Gastroesophageal sphincter (tissue), 4 donors: ENCODE data around the gene UBAP1L. TPM values are rescaled to one million over a fixed set of nuclear protein-coding genes. Genes with fewer than 3 reads are reported as not detected.
"Not testable (repeated sequence)": the region's sequence is repeated elsewhere in the genome, so short reads cannot be mapped to it uniquely, and the experiment has no call there.

Source experiments
- ATAC-seq: fragments of 150-250 bp; one replicate; pipeline ENCODE4 v1.9.1; 2016; ENCODE audit warnings: mild to moderate bottlenecking, moderate library complexity
- H3K27ac ChIP-seq, 4 donors: fragments of 200-600 bp; sonication (generic) in 3 of 4; 1 replicate in 3 of 4; 2 replicates in 1 of 4; pipeline ENCODE4 v1.5.1; 2016 to 2019
- H3K27me3 ChIP-seq: fragments of 200-600 bp; sonication (generic); one replicate; pipeline ENCODE4 v1.5.1; 2019
- H3K36me3 ChIP-seq, 2 donors: fragments of 200-600 bp; sonication (generic); one replicate each; pipeline ENCODE4 v1.5.1; 2019; ENCODE audit warnings: control low read depth in 1 of 2
- H3K4me1 ChIP-seq, 3 donors: fragments of 200-600 bp; sonication (generic); 1 replicate in 2 of 3; 2 replicates in 1 of 3; pipeline ENCODE4 v1.5.1; 2016 to 2019; ENCODE audit warnings: control low read depth in 2 of 3
- H3K4me3 ChIP-seq, 2 donors: fragments of 200-600 bp; sonication (generic); one replicate each; pipeline ENCODE4 v1.5.1; 2019; ENCODE audit warnings: mild to moderate bottlenecking in 1 of 2, moderate library complexity in 1 of 2
- H3K9me3 ChIP-seq, 3 donors: fragments of 200-600 bp; sonication (generic); one replicate each; pipeline ENCODE4 v1.5.1; 2017 to 2019; ENCODE audit warnings: control low read depth in 2 of 3
- CTCF ChIP-seq, 4 experiments: fragments of 200-600 bp in 2 of 4; fragments of 450-650 bp in 2 of 4; sonication (generic) in 1 of 4; IDR thresholded peaks; one replicate each; pipeline ENCODE4 v1.5.1; 2017 to 2019; ENCODE audit warnings: antibody characterized with exemption in 4 of 4, mild to moderate bottlenecking in 2 of 4, moderate library complexity in 2 of 4
- EP300 ChIP-seq: sonication (generic); formaldehyde crosslinking; IDR thresholded peaks from one replicate; pipeline ENCODE4 v1.6.1; 2017; ENCODE audit warnings: antibody characterized with exemption, mild to moderate bottlenecking
- POLR2A ChIP-seq, 2 donors: fragments of 450-650 bp; IDR thresholded peaks; one replicate each; pipeline ENCODE4 v1.6.1; 2017; ENCODE audit warnings: antibody characterized with exemption in 2 of 2, mild to moderate bottlenecking in 2 of 2, moderate library complexity in 1 of 2
- POLR2AphosphoS5 ChIP-seq: sonication (generic); formaldehyde crosslinking; IDR thresholded peaks from one replicate; pipeline ENCODE4 v1.6.1; 2017; ENCODE audit warnings: antibody characterized with exemption
- WGBS, 2 donors: methylation state at CpG; one replicate each; pipeline ENCODE4 v1.1.5; 2018; ENCODE audit warnings: low coverage in 1 of 2; 5-methylcytosine and 5-hydroxymethylcytosine counted together
- total RNA-seq, 4 donors: library from RNA; depleted of rRNA; stranded (reverse); fragments of >200 nt; gene quantifications; one replicate each; pipeline ENCODE4 v1.1.0, GENCODE V29; 2016

UBAP1L gene
- total RNA-seq, 4 donors from 2014 or later: 0.12 to 7.5 (median 3.0) TPM

- H3K4me1 ChIP-seq: peaks cover 4 to 55% (median 8%) of the 10 kb centered on the region in 3 donors
- ATAC-seq: no peak
- no peaks in the 10 kb centered on the region for H3K36me3 ChIP-seq
- peaks cover 13% of the 10 kb centered on the region for H3K27me3 ChIP-seq
- no peak for TF ChIP-seq CTCF (IDR thresholded peaks at IDR 0.05)
- no peak for TF ChIP-seq EP300
- TF ChIP-seq POLR2AphosphoS5: no peak
- no peak for TF ChIP-seq POLR2A (IDR thresholded peaks at IDR 0.05)
- no CpG with 5 or more reads among the region's 73 CpGs for WGBS, 2 donors
- H3K27ac ChIP-seq: peak within 1 kb of the TSS in 1 of 4 donors; percentile 6
- no peaks in the 10 kb centered on the region for H3K9me3 ChIP-seq
- H3K4me3 ChIP-seq: peak within 1 kb of the TSS in 1 of 2 donors; percentile 12
These were observed 38.3 kb downstream of the UBAP1L start, which contains the start of gene KBTBD13 for GRCh38 chr15:65076486-65077290. TSS of gene KBTBD13 (plus strand) at chr15:65076746. CDS start at chr15:65076816, 70 bp downstream.

DNA sequence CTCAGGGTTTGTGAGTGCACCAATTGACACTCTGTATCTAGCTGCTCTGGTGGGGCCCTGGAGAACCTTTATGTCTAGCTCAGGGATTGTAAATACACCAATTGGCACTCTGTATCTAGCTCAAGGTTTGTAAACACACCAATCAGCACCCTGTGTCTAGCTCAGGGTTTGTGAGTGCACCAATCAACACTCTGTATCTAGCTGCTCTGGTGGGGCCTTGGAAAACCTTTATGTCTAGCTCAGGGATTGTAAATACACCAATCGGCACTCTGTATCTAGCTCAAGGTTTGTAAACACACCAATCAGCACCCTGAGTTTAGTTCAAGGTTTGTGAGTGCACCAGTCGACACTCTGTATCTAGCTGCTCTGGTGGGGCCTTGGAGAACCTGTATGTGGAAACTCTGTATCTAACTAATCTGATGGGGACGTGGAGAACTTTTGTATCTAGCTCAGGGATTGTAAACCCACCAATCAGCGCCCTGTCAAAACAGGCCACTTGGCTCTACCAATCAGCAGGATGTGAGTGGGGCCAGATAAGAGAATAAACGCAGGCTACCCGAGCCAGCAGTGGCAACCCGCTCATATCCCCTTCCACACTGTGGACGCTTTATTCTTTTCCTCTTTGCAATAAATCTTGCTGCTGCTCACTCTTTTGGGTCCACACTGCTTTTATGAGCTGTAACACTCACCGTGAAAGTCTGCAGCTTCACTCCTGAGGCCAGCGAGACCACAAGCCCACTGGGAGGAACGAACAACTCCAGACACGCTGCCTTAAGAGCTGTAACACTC lies 39.2 kb downstream of the UBAP1L start:
- H3K27me3 ChIP-seq: peaks cover 13% of the 10 kb centered on the region
- not testable (repeated sequence) for H3K36me3 ChIP-seq, ATAC-seq, H3K4me3 ChIP-seq, H3K9me3 ChIP-seq, H3K27ac ChIP-seq
- H3K4me1 ChIP-seq: peaks cover 8 to 55% (median 17%) of the 10 kb centered on the region in 3 donors
- 89 to 100% methylated on average over 1 to 7 of the region's 12 CpGs for WGBS, 2 donors

DNA sequence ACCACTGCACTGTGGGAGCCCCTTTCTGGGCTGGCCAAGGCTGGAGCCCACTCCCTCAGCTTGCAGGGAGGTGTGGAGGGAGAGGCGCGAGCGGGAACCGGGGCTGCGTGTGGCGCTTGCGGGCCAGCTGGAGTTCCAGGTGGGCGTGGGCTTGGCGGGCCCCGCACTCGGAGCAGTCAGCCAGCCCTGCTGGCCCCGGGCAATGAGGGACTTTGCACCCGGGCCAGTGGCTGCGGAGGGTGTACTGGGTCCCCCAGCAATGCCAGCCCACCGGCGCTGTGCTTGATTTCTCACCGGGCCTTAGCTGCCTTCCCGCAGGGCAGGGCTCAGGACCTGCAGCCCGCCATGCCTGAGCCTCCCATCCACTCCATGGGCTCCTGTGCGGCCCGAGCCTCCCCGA lies 40.1 kb downstream of the UBAP1L start:
- Histone ChIP-seq H3K4me1 (peaks cover 16 to 58% (median 25%) of the 10 kb centered on the region in 3 donors), H3K27me3 (peaks cover 13% of the 10 kb centered on the region)
- ATAC-seq, H3K9me3 ChIP-seq, H3K27ac ChIP-seq, H3K36me3 ChIP-seq, H3K4me3 ChIP-seq: not testable (repeated sequence)
- WGBS, 2 donors: no CpG with 5 or more reads among the region's 22 CpGs

DNA sequence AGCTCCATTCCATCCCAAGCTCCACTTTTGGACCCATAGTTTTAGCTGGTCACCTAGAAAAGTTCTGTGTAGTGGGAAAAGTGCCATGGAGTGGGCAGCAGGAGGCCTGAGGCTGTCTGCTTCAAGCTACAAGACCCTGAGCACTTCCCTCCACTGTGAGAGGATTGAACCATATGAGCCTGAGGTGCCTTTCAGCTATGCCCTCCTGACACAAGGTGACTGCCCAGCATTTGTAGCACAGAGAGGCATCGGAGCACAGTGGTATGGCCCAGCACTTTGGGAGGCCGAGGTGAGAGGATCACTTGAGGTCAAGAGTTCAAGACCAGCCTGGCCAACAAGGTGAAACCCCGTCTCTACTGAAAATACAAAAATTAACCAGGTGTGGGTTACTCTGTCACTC lies 42.4 kb downstream of the UBAP1L start:
- TF ChIP-seq POLR2AphosphoS5 (no peak), POLR2A (IDR thresholded peaks at IDR 0.05) (no peak)
- WGBS, 2 donors: 89% methylated on average over 2 of the region's 3 CpGs; no CpG with 5 or more reads in 1 of the 2 donors
- Histone ChIP-seq H3K4me1 (peaks cover 19 to 68% (median 38%) of the 10 kb centered on the region in 3 donors), H3K27ac (peak overlapping the region in 3 of 4 donors; percentile 89 to 95 (median 93)), H3K9me3 (no peaks in the 10 kb centered on the region), H3K4me3 (no peak overlapping the region), H3K27me3 (peaks cover 15% of the 10 kb centered on the region), H3K36me3 (no peaks in the 10 kb centered on the region)
- no peak for ATAC-seq

DNA sequence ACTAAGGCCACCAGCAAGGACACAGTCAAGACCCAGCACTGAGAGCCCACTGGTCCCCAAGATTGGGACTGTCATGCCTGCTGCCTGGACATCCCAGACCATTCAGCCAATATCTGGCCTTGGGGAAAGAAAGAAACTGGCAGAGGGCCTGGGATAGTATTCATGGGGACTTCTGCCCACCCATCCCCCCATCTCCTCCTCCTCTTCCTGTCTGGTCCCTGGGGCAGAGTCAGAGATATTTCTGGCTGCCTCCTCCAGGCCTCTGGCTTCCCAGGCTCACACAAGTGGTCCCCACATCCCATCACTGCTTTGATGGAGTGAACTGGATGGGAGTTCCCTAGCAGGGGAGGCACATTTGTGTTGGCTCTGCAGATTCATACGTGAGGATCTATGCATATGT lies 43.0 kb downstream of the UBAP1L start:
- 63% methylated on average over 1 of the region's 1 CpG; no CpG with 5 or more reads in 1 of the 2 donors for whole genome bisulfite sequencing, 2 donors
- peak overlapping the region; percentile 89 to 99 (median 94) for H3K27ac ChIP-seq
- H3K27me3 ChIP-seq: peaks cover 11% of the 10 kb centered on the region
- no peak for ATAC-seq
- no peak for TF ChIP-seq POLR2A (IDR thresholded peaks at IDR 0.05)
- TF ChIP-seq EP300: no peak
- TF ChIP-seq POLR2AphosphoS5: no peak
- TF ChIP-seq CTCF (IDR thresholded peaks at IDR 0.05): no peak
- H3K36me3 ChIP-seq: no peaks in the 10 kb centered on the region
- H3K9me3 ChIP-seq: no peaks in the 10 kb centered on the region
- H3K4me1 ChIP-seq: peaks cover 19 to 68% (median 38%) of the 10 kb centered on the region in 3 donors
- H3K4me3 ChIP-seq: no peak overlapping the region

DNA sequence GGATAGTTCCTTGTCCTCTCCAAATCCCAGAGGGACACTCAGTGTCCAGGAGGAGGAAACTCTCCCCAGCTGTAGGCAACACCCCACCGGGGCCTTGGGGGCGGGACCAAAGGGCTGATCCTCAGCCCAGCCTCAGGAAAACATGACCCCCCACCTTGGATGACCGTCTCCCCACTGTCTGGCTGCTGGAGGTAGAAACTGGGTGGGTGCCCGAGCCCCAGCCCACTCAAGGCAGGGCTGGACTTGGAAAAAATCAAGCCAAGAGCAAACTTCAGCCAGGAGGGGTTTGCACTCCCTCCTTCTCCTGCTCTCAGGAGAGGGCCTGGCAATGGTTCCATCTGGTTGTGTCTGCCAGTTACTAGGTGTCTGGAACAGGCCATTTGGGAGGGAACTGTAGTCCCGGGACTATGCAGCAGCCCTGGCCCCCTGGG lies 43.6 kb downstream of the UBAP1L start:
- H3K27me3 ChIP-seq: peaks cover 5% of the 10 kb centered on the region
- no peaks in the 10 kb centered on the region for H3K36me3 ChIP-seq
- no CpG with 5 or more reads among the region's 5 CpGs for WGBS, 2 donors
- no peak for TF ChIP-seq CTCF (IDR thresholded peaks at IDR 0.05)
- TF ChIP-seq EP300: no peak
- TF ChIP-seq POLR2AphosphoS5: no peak
- no peak for TF ChIP-seq POLR2A (IDR thresholded peaks at IDR 0.05)
- H3K4me1 ChIP-seq: peaks cover 19 to 68% (median 38%) of the 10 kb centered on the region in 3 donors
- H3K27ac ChIP-seq: peak overlapping the region; percentile 89 to 99 (median 94)
- H3K4me3 ChIP-seq: no peak overlapping the region
- H3K9me3 ChIP-seq: no peaks in the 10 kb centered on the region
- ATAC-seq: peak; percentile 37
